Aorta (tissue), 5 donors: Measurements from ENCODE around the gene TRAF1. TPM values are rescaled to one million over a fixed set of nuclear protein-coding genes. Genes with fewer than 3 reads are reported as not detected.

Source experiments
- ATAC-seq: fragments of 200-7000 bp; cut with Tn5 transposase; one replicate; pipeline ENCODE4 v1.9.1; 2022; ENCODE audit warnings: moderate library complexity; ENCODE audit not compliant: low FRiP score
- DNase-seq, 2 donors: peaks; one replicate each; pipeline ENCODE4 v3.0.0-alpha.2; 2020
- H3K27ac ChIP-seq, 2 donors: one replicate each; pipeline ENCODE4 v1.5.1; 2013; ENCODE audit warnings: low read length in 2 of 2, mild to moderate bottlenecking in 2 of 2, moderate library complexity in 2 of 2, control low read depth in 1 of 2, inconsistent platforms in 1 of 2, low read depth in 1 of 2
- H3K27me3 ChIP-seq, 2 donors: one replicate each; pipeline ENCODE4 v1.6.1; 2013; ENCODE audit warnings: control low read depth in 1 of 2, low read length in 1 of 2, mild to moderate bottlenecking in 1 of 2, moderate library complexity in 1 of 2; ENCODE audit not compliant: insufficient read depth in 2 of 2, control insufficient read depth in 1 of 2
- H3K36me3 ChIP-seq, 2 donors: one replicate each; pipeline ENCODE4 v1.6.1; 2013; ENCODE audit warnings: control low read depth in 1 of 2, low read length in 1 of 2, mild to moderate bottlenecking in 1 of 2; ENCODE audit not compliant: insufficient read depth in 2 of 2, control insufficient read depth in 1 of 2
- H3K4me1 ChIP-seq, 2 donors: one replicate each; pipeline ENCODE4 v1.6.1; 2013; ENCODE audit warnings: low read length in 2 of 2, control low read depth in 1 of 2, mild to moderate bottlenecking in 1 of 2, moderate library complexity in 1 of 2; ENCODE audit not compliant: insufficient read depth in 2 of 2, control insufficient read depth in 1 of 2
- H3K4me3 ChIP-seq, 2 donors: one replicate each; pipeline ENCODE4 v1.5.1; 2013; ENCODE audit warnings: low read length in 2 of 2, control low read depth in 1 of 2, mild to moderate bottlenecking in 1 of 2
- H3K9me3 ChIP-seq: one replicate; pipeline ENCODE4 v1.6.1; 2013; ENCODE audit warnings: mild to moderate bottlenecking, low read length; ENCODE audit not compliant: control insufficient read depth
- WGBS, 2 donors: extraction: QIAGEN DNeasy Blood & Tissue Kit; methylation state at CpG; one replicate each; pipeline ENCODE4 v1.1.7; 2013; 5-methylcytosine and 5-hydroxymethylcytosine counted together
- intact Hi-C, 2 donors: fragments of 100-400 bp; cut with DNase I; formaldehyde crosslinking; loops; one replicate each; pipeline versions ENCODE4 v1.14.2 to v1.15.0; 2022
- polyA plus RNA-seq, 2 donors: library from polyadenylated mRNA; stranded (reverse); fragments of 200-250 nt; gene quantifications; one replicate each; pipeline ENCODE4 v1.2.3, GENCODE V29; 2013
- total RNA-seq, 2 donors: library from RNA; stranded (reverse); fragmentation: NEBNext Ultra II Directional; extraction: Animal tissue kit (Norgen Biotek cat#: 25700); gene quantifications; one replicate each; pipeline ENCODE4 v1.2.1, GENCODE V29; 2021
- donor health status: healthy with polysubstance abuse.
- donor health status: Bipolar disorder and iron deficiency.
- donor health status: DM: no; HTN: no; CAD: no.
- donor health status: DM: no; HTN: no; CAD: no.
- donor health status: DM: yes; HTN: yes; CAD: no.

TRAF1 gene
- total and polyA plus RNA-seq, 4 donors: 10.5 to 43.3 (median 22.8) TPM

DNA sequence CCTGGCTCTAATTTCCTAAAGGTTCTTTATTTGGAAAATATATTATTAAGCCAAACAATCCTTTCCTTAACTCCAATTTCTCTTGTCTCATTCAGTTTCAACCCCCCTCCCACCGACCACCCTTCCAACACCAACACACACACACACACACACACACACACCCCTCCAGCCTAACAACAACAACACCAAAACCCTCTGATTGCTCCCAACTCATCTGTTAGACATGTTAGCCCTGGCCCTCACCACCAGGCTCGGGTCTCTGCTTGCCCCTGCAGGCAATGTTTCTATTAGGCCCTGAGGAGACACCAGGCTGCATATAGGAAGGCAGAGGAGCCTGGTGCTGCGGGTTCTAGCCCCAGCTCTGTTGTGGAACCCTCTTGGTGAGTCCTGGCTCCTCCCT lies 18.4 kb upstream of the TRAF1 start:
- no peaks in the 10 kb centered on the region for H3K9me3 ChIP-seq
- H3K27ac ChIP-seq: no peak overlapping the region
- H3K4me1 ChIP-seq: peaks cover 4 to 5% of the 10 kb centered on the region in 2 donors
- DNase-seq: no peak
- H3K4me3 ChIP-seq: no peak overlapping the region
- intact Hi-C loops: no loop called here
- 51 to 56% methylated on average over 3 of the region's 3 CpGs for WGBS, 2 donors
- no peaks in the 10 kb centered on the region for H3K36me3 ChIP-seq
- no peaks in the 10 kb centered on the region for H3K27me3 ChIP-seq
- ATAC-seq: no peak

GRCh38 chr9:120944434-120944843 lies 17.8 kb upstream of the TRAF1 start:
- 88 to 91% methylated on average over 4 of the region's 4 CpGs for WGBS, 2 donors
- Histone ChIP-seq H3K27me3 (no peaks in the 10 kb centered on the region), H3K4me3 (no peak overlapping the region), H3K27ac (peak overlapping the region in 1 of 2 donors; percentile 39), H3K4me1 (peaks cover 4 to 5% of the 10 kb centered on the region in 2 donors), H3K36me3 (no peaks in the 10 kb centered on the region), H3K9me3 (no peaks in the 10 kb centered on the region)
- intact Hi-C loops: no loop called here
- ATAC-seq (no peak), DNase-seq (no peak)

DNA sequence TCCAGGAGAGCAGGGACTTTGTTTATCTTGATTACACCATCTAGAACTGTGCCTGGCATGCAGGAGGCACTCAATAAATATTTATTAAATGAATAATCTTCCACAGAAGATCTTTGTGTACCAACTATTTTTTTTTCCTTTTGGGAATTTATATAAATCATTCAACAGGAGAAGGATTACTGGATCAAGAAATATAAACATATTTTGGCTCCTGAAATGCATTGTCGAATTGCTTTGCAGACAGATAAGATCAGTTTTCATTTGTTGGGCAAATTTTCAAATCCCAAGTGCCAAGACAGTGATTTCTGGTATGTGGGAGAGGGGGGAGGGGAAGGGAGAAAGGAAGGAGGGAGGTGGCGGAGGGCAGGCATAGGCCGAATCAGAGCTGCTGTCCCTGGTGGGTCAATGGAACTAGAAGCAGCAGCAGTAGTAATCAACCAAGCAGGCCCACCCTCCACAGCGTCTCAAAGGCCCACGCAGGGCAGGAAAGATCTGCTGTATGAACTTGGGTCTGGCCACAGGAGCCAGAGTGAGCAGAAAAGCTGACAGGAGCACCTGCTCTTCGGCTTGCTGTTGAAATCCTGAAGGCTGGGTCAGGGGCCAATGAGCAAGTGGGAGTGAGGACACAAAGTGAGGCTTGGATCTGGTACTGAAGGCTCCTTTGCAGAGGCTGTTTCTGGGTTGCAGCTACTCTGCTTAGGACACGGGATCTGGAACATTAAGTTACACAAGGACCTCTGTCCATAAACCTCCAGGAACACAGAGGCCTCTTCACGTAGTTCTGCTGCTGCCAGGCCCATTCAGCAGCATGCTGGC lies 15.8 kb upstream of the TRAF1 start:
- ATAC-seq (peak; percentile 70), DNase-seq (peak in 1 of 2 donors; percentile 64)
- no peaks in the 10 kb centered on the region for H3K27me3 ChIP-seq
- intact Hi-C loops: no loop called here
- WGBS, 2 donors: 5 to 8% methylated on average over 8 of the region's 8 CpGs
- H3K4me3 ChIP-seq: no peak overlapping the region
- peak overlapping the region; percentile 71 to 99 for H3K27ac ChIP-seq
- peaks cover 4 to 5% of the 10 kb centered on the region in 2 donors for H3K4me1 ChIP-seq
- H3K9me3 ChIP-seq: no peaks in the 10 kb centered on the region
- H3K36me3 ChIP-seq: no peaks in the 10 kb centered on the region

DNA sequence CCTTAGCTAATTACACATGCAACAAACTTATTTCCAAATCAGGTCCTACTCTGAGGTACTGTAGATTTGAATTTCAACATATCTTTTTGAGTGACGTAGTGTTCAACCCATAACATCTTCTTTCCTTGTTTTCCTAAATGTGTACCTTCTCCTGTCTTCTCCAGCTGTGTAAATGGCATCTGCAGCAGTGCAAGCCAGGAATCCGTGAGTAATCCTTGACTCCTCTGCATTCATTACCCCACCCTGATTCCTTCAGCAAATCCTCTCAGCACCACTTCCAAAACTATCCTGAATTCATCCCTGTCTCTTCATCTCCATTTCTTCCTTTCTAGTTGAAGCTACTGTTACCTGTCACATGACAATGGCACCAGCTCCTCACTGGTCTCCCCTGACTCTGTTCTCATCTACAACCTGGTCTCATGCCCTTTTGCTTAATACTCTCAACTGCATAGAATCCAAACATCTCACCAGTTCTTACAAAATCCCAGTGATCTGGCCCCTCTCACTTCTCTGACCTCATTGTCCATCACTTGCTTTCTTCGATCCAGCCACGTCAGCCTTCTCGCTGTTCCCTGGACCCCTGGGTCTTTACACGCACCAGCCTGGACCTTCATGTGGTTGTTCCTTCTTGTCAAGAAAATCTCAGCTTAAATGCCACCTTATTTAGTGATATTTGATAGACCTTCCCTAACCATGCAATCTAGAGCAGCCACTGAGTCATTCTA lies 14.6 kb upstream of the TRAF1 start:
- no peak overlapping the region for H3K4me3 ChIP-seq
- DNase-seq (no peak), ATAC-seq (no peak)
- H3K27me3 ChIP-seq: no peaks in the 10 kb centered on the region
- intact Hi-C loops: no loop called here
- WGBS, 2 donors: 60 to 63% methylated on average over 6 of the region's 6 CpGs
- H3K4me1 ChIP-seq: peaks cover 0 to 7% of the 10 kb centered on the region in 2 donors
- no peaks in the 10 kb centered on the region for H3K36me3 ChIP-seq
- peak overlapping the region in 1 of 2 donors; percentile 56 for H3K27ac ChIP-seq
- no peaks in the 10 kb centered on the region for H3K9me3 ChIP-seq

DNA sequence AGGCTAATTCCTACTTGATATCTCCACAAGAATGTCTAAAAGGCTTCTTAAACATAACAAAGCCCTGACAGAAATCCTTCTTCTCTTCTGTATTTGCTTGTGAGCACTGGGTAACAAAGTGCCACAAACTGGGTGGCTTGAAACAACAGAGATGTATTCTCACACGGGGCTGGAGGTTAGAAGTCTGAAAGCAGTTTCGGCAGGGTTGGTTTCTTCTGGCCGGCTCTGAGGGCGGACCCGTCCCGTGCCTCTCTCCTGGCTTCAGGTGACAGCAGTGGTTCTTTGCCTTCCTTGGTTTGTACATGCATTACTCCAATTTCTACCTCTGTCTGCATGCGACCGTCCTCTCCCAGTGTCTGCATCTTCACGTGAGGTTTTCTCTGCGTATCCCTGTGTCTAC lies 14.0 kb upstream of the TRAF1 start:
- Histone ChIP-seq H3K9me3 (no peaks in the 10 kb centered on the region), H3K36me3 (no peaks in the 10 kb centered on the region), H3K4me3 (no peak overlapping the region), H3K27ac (peak overlapping the region in 1 of 2 donors; percentile 60), H3K27me3 (no peaks in the 10 kb centered on the region), H3K4me1 (peaks cover 3 to 7% of the 10 kb centered on the region in 2 donors)
- DNase-seq (no peak), ATAC-seq (no peak)
- WGBS, 2 donors: 90 to 91% methylated on average over 10 of the region's 10 CpGs
- intact Hi-C loops: no loop called here

DNA sequence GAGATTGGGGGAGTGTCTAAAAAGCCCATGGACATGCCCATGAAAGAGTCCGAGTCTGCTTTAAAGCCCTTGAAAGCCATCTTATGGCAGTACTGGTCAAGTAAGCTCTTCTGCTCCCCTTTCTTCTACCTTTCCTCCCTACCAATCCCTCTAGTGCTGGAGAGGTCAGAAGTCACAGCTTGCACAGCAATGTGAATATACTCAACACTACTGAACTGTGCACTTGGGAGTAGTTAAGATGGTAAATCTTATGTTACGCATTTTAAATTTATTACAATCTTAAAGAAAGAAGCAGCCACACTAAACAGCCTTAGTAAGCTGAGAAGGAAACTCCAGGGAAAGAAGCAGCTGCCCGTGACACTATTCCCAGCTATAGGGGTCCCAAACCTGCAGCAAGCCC lies 12.3 kb upstream of the TRAF1 start:
- no peak for ATAC-seq
- WGBS, 2 donors: 93 to 97% methylated on average over 3 of the region's 3 CpGs
- H3K9me3 ChIP-seq: no peaks in the 10 kb centered on the region
- intact Hi-C loops: loop anchor here (5.0 kb wide), 2 partner anchors 62 to 72 kb away; partner anchors contain the start of gene PHF19 (in 1 of the 2)
- H3K4me1 ChIP-seq: peaks cover 6 to 9% of the 10 kb centered on the region in 2 donors
- no peak for DNase-seq
- peak overlapping the region; percentile 62 to 69 for H3K27ac ChIP-seq
- H3K4me3 ChIP-seq: no peak overlapping the region
- H3K27me3 ChIP-seq: no peaks in the 10 kb centered on the region
- H3K36me3 ChIP-seq: no peaks in the 10 kb centered on the region

GRCh38 chr9:120937596-120937995 lies 11.0 kb upstream of the TRAF1 start:
- ATAC-seq (no peak), DNase-seq (no peak)
- peak overlapping the region; percentile 52 to 72 for H3K27ac ChIP-seq
- WGBS, 2 donors: 1 to 3% methylated on average over 1 of the region's 1 CpG
- H3K9me3 ChIP-seq: no peaks in the 10 kb centered on the region
- no peaks in the 10 kb centered on the region for H3K27me3 ChIP-seq
- intact Hi-C loops: loop anchor here (5.0 kb wide), 2 partner anchors 60 to 70 kb away; partner anchors contain the start of gene PHF19 (in 1 of the 2)
- H3K4me3 ChIP-seq: no peak overlapping the region
- peaks cover 6 to 8% of the 10 kb centered on the region in 2 donors for H3K4me1 ChIP-seq
- H3K36me3 ChIP-seq: no peaks in the 10 kb centered on the region

DNA sequence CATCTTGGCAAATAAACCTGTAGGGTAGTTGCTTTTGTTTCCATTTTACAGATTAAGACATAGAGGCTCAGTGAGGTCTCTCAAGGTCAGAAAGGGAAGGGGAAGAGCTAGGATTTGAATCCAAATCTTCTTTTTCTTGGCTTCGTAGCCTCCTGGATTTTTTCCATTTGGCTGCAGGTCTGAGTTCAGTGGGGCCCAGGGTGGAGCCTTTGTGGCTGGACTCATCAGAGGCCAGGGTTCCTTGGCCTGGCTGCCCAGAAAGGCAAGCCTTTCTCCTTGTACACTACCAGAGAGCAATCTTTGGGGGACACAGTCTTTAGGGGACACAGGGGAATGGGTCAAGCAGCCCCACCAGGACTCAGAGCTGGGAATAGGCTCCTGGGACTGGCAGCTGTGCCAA lies 10.5 kb upstream of the TRAF1 start:
- Histone ChIP-seq H3K27ac (peak overlapping the region; percentile 72 to 90), H3K9me3 (no peaks in the 10 kb centered on the region), H3K36me3 (no peaks in the 10 kb centered on the region), H3K4me3 (no peak overlapping the region), H3K27me3 (no peaks in the 10 kb centered on the region), H3K4me1 (peaks cover 6 to 9% of the 10 kb centered on the region in 2 donors)
- intact Hi-C loops: loop anchor here (5.0 kb wide), 2 partner anchors 60 to 70 kb away; partner anchors contain the start of gene PHF19 (in 1 of the 2)
- 0 to 6% methylated on average over 1 of the region's 1 CpG for WGBS, 2 donors
- ATAC-seq (peak; percentile 72), DNase-seq (peak in 1 of 2 donors; percentile 78)
